Trophoblast cell (in vitro differentiated cells and primary cell): ENCODE data around the gene STK17A.

ENCODE experiments used
- DNase-seq, 2 donors: peaks; one replicate each; pipeline ENCODE4 v3.0.0-alpha.2; 2016
- H2AFZ ChIP-seq: 2 replicates; pipeline ENCODE4 v1.6.1; 2013; ENCODE audit warnings: low read length, moderate library complexity, mild to moderate bottlenecking; ENCODE audit not compliant: insufficient read depth, poor library complexity
- H2AK5ac ChIP-seq: 2 replicates; pipeline ENCODE4 v1.6.1; 2013; ENCODE audit warnings: mild to moderate bottlenecking, low read length
- H2BK120ac ChIP-seq: 2 replicates; pipeline ENCODE4 v1.6.1; 2013; ENCODE audit warnings: low read length, mild to moderate bottlenecking, moderate library complexity; ENCODE audit not compliant: insufficient read depth, poor library complexity
- H2BK12ac ChIP-seq: 2 replicates; pipeline ENCODE4 v1.6.1; 2013; ENCODE audit warnings: mild to moderate bottlenecking, low read length, moderate library complexity
- H2BK5ac ChIP-seq: 2 replicates; pipeline ENCODE4 v1.6.1; 2013; ENCODE audit warnings: low read length, low read depth, moderate library complexity, mild to moderate bottlenecking; ENCODE audit not compliant: poor library complexity
- H3K14ac ChIP-seq: 2 replicates; pipeline ENCODE4 v1.6.1; 2013; ENCODE audit warnings: mild to moderate bottlenecking, low read length
- H3K18ac ChIP-seq: 2 replicates; pipeline ENCODE4 v1.6.1; 2013; ENCODE audit warnings: mild to moderate bottlenecking, low read length
- H3K23ac ChIP-seq: 2 replicates; pipeline ENCODE4 v1.6.1; 2013; ENCODE audit warnings: low read length
- H3K27ac ChIP-seq: 2 replicates; pipeline ENCODE4 v1.5.1; 2013; ENCODE audit warnings: low read depth, mild to moderate bottlenecking, inconsistent platforms, low read length, moderate library complexity
- H3K27me3 ChIP-seq: 2 replicates; pipeline ENCODE4 v1.6.1; 2013; ENCODE audit warnings: inconsistent platforms, mild to moderate bottlenecking, low read length, moderate library complexity; ENCODE audit not compliant: insufficient read depth
- H3K36me3 ChIP-seq, 2 experiments: 1 replicate in 1 of 2; 2 replicates in 1 of 2; pipeline ENCODE4 v1.6.1; 2013; ENCODE audit warnings: low read length in 2 of 2, mild to moderate bottlenecking in 2 of 2, moderate library complexity in 1 of 2; ENCODE audit not compliant: insufficient read depth in 2 of 2, control insufficient read depth in 1 of 2
- H3K4ac ChIP-seq: 2 replicates; pipeline ENCODE4 v1.6.1; 2013; ENCODE audit warnings: low read depth, mild to moderate bottlenecking, low read length, moderate library complexity
- H3K4me1 ChIP-seq, 2 experiments: 1 replicate in 1 of 2; 2 replicates in 1 of 2; pipeline ENCODE4 v1.6.1; 2013; ENCODE audit warnings: low read length in 2 of 2, mild to moderate bottlenecking in 2 of 2, moderate library complexity in 1 of 2; ENCODE audit not compliant: insufficient read depth in 2 of 2, control insufficient read depth in 1 of 2
- H3K4me2 ChIP-seq: 2 replicates; pipeline ENCODE4 v1.6.1; 2013; ENCODE audit warnings: inconsistent platforms, mild to moderate bottlenecking, low read length, moderate library complexity
- H3K4me3 ChIP-seq: 2 replicates; pipeline ENCODE4 v1.5.1; 2013; ENCODE audit warnings: mild to moderate bottlenecking, low read depth, low read length, inconsistent platforms
- H3K79me1 ChIP-seq: one replicate; pipeline ENCODE4 v1.6.1; 2013; ENCODE audit warnings: low read length
- H3K79me2 ChIP-seq: 2 replicates; pipeline ENCODE4 v1.6.1; 2013; ENCODE audit warnings: low read length, mild to moderate bottlenecking; ENCODE audit not compliant: control insufficient read depth, insufficient read depth, poor library complexity
- H3K9ac ChIP-seq: 2 replicates; pipeline ENCODE4 v1.6.1; 2013; ENCODE audit warnings: mild to moderate bottlenecking, low read length
- H3K9me3 ChIP-seq: 2 replicates; pipeline ENCODE4 v1.6.1; 2013; ENCODE audit warnings: low read depth, mild to moderate bottlenecking, control low read depth, inconsistent platforms, low read length; ENCODE audit not compliant: insufficient read depth
- H4K12ac ChIP-seq: 2 replicates; pipeline ENCODE4 v1.6.1; 2013; ENCODE audit warnings: low read depth, mild to moderate bottlenecking, low read length, moderate library complexity
- H4K8ac ChIP-seq: 2 replicates; pipeline ENCODE4 v1.6.1; 2013; ENCODE audit warnings: low read depth, mild to moderate bottlenecking, low read length, moderate library complexity
- H4K91ac ChIP-seq: one replicate; pipeline ENCODE4 v1.6.1; 2013; ENCODE audit warnings: low read depth, mild to moderate bottlenecking, low read length, moderate library complexity
- WGBS: extraction: QIAGEN DNeasy Blood & Tissue Kit; methylation state at CpG from one replicate; pipeline ENCODE4 v1.1.7; 2013; ENCODE audit warnings: missing lambda C conversion rate; ENCODE audit not compliant: insufficient read length, insufficient coverage; ENCODE audit errors: extremely low coverage; 5-methylcytosine and 5-hydroxymethylcytosine counted together

The STK17A gene

GRCh38 chr7:43643846-43644245 is 60.9 kb downstream of the STK17A start:
- Histone ChIP-seq H3K9me3 (peaks cover 2% of the 10 kb centered on the region), H3K36me3 (peaks cover 20 to 24% of the 10 kb centered on the region in 2 experiments), H3K4ac (no peak overlapping the region), H4K8ac (no peak overlapping the region), H2BK120ac (no peak overlapping the region), H3K23ac (no peak overlapping the region), H4K91ac (no peak overlapping the region), H2AK5ac (no peak overlapping the region), H2BK12ac (no peak overlapping the region), H3K4me2 (no peak overlapping the region), H4K12ac (no peak overlapping the region), H3K14ac (no peak overlapping the region), H3K27me3 (no peaks in the 10 kb centered on the region), H3K18ac (peak overlapping the region; percentile 6), H3K9ac (no peak overlapping the region), H2AFZ (no peak overlapping the region), H3K79me1 (peaks cover 7% of the 10 kb centered on the region), H3K4me1 (peaks cover 16 to 22% of the 10 kb centered on the region in 2 experiments), H2BK5ac (no peak overlapping the region), H3K4me3 (no peak overlapping the region), H3K27ac (no peak overlapping the region), H3K79me2 (peaks cover 3% of the 10 kb centered on the region)
- no peak for DNase-seq
- WGBS = no CpG with 5 or more reads among the region's 8 CpGs

GRCh38 chr7:43645699-43646226 is 62.9 kb downstream of the STK17A start:
- H2BK5ac ChIP-seq = no peak overlapping the region
- peaks cover 2% of the 10 kb centered on the region for H3K9me3 ChIP-seq
- H3K18ac ChIP-seq = no peak overlapping the region
- H3K4ac ChIP-seq = no peak overlapping the region
- H4K91ac ChIP-seq = no peak overlapping the region
- peaks cover 3% of the 10 kb centered on the region for H3K79me2 ChIP-seq
- H3K27me3 ChIP-seq = no peaks in the 10 kb centered on the region
- no peak overlapping the region for H2BK120ac ChIP-seq
- peak overlapping the region; percentile 28 for H2AK5ac ChIP-seq
- H3K27ac ChIP-seq = no peak overlapping the region
- peaks cover 14 to 22% of the 10 kb centered on the region in 2 experiments for H3K36me3 ChIP-seq
- H2BK12ac ChIP-seq = no peak overlapping the region
- no peak for DNase-seq
- no peak overlapping the region for H4K8ac ChIP-seq
- no peak overlapping the region for H3K23ac ChIP-seq
- no peak overlapping the region for H3K4me3 ChIP-seq
- peaks cover 20 to 28% of the 10 kb centered on the region in 2 experiments for H3K4me1 ChIP-seq
- no peak overlapping the region for H3K14ac ChIP-seq
- H4K12ac ChIP-seq = no peak overlapping the region
- WGBS = no CpG with 5 or more reads among the region's 3 CpGs
- no peak overlapping the region for H3K9ac ChIP-seq
- no peak overlapping the region for H3K4me2 ChIP-seq
- H2AFZ ChIP-seq = no peak overlapping the region
- peaks cover 9% of the 10 kb centered on the region for H3K79me1 ChIP-seq

GRCh38 chr7:43646603-43647338 is 63.9 kb downstream of the STK17A start:
- Histone ChIP-seq H3K27ac (peak overlapping the region; percentile 48), H3K79me1 (peaks cover 9% of the 10 kb centered on the region), H2BK12ac (peak overlapping the region; percentile 10), H2AK5ac (no peak overlapping the region), H2BK5ac (peak overlapping the region; percentile 17), H3K14ac (no peak overlapping the region), H3K4ac (no peak overlapping the region), H3K4me2 (peak overlapping the region; percentile 7), H3K23ac (no peak overlapping the region), H3K36me3 (peaks cover 14 to 20% of the 10 kb centered on the region in 2 experiments), H3K9me3 (peaks cover 2% of the 10 kb centered on the region), H3K4me3 (no peak overlapping the region), H3K27me3 (no peaks in the 10 kb centered on the region), H3K18ac (peak overlapping the region; percentile 33), H3K79me2 (peaks cover 3% of the 10 kb centered on the region), H4K12ac (no peak overlapping the region), H4K8ac (no peak overlapping the region), H2AFZ (no peak overlapping the region), H3K4me1 (peaks cover 20 to 32% of the 10 kb centered on the region in 2 experiments), H2BK120ac (peak overlapping the region; percentile 14), H3K9ac (no peak overlapping the region), H4K91ac (no peak overlapping the region)
- no CpG with 5 or more reads among the region's 8 CpGs for WGBS
- no peak for DNase-seq

- Histone ChIP-seq H4K91ac (no peak overlapping the region), H3K4ac (no peak overlapping the region), H3K79me1 (peaks cover 9% of the 10 kb centered on the region), H2AK5ac (no peak overlapping the region), H3K27me3 (no peaks in the 10 kb centered on the region), H3K36me3 (peaks cover 14 to 20% of the 10 kb centered on the region in 2 experiments), H2AFZ (no peak overlapping the region), H4K8ac (no peak overlapping the region), H4K12ac (no peak overlapping the region), H3K9me3 (peaks cover 2% of the 10 kb centered on the region), H3K23ac (no peak overlapping the region), H3K4me1 (peaks cover 20 to 32% of the 10 kb centered on the region in 2 experiments), H3K4me3 (no peak overlapping the region), H3K18ac (no peak overlapping the region), H2BK120ac (no peak overlapping the region), H2BK12ac (no peak overlapping the region), H3K27ac (peak overlapping the region; percentile 70), H2BK5ac (peak overlapping the region; percentile 87), H3K9ac (no peak overlapping the region), H3K14ac (no peak overlapping the region), H3K79me2 (peaks cover 3% of the 10 kb centered on the region), H3K4me2 (peak overlapping the region; percentile 7)
- no peak for DNase-seq
- WGBS = no CpG with 5 or more reads among the region's 7 CpGs
Measured at GRCh38 chr7:43647339-43647672, 64.4 kb downstream of the STK17A start.
